Measurements from ENCODE around the gene BCKDHB. TPM values are rescaled to one million over a fixed set of nuclear protein-coding genes. Genes with fewer than 3 reads are reported as not detected.

BCKDHB gene
- total RNA-seq, 1 experiment from 2014 or later: 29.7 TPM

DNA sequence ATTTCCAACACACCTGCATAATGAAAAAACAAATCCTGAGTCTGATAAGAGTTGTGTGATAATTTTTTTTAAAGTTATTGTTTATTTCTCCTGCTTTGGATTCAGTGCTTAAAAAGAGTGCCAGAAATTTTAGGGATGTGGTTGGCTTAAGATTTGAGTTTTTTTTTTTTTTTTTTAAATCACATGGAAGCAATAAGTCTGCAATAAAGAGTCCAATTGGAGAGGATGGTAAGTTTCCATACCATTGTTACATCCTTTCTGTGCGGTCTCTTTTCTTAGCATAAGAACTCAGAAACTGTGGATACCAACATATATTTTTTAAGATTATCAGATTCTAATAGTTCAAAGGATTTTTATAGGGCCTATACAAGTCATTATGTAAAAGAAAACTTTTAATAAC lies 171.0 kb downstream of the BCKDHB start:
- intact Hi-C loops (cut with micrococcal nuclease; ENCODE audit: unreplicated experiment): no loop called here

DNA sequence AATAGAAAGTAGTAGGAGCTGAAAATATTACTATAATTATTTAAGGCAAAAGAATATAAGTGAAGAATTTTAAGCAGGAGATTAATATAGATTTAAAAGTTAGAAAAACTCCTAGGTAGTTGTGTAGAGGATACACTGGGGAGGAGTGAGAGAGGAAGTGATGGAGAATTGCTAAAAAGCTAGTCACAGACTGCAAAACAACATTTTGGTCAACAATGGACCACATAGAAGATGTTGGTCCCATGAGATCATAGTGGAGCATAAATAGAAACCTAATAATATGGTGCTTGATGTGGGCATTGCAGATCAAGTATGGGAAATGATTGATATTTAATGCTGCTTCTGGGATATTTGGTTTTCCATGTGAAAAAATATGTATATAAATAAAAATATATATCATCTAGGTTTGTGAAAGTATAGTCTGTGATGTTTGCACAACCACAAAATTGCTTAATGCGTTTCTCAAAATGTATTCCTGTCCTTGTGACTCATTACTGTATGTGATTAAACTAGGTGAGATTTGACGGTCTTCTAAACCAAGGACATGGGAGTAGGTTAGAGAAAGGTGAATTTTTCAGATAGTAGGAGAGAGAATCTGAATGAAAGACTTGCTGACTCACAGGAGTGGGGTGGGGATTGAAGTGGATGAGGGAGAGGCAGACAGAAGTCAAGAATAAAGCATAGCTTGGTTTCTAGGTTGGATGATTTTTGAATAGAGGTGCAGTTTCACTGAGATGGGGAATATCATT lies 174.0 kb downstream of the BCKDHB start:
- CTCF ChIA-PET: no interaction called here
- intact Hi-C loops (cut with micrococcal nuclease; ENCODE audit: unreplicated experiment): no loop called here
- Histone ChIP-seq H3K4me3 (ENCODE audit: low read depth, low read length) (no peak overlapping the region), H3K36me3 (ENCODE audit: control insufficient read depth, insufficient read depth, low read length) (no peaks in the 10 kb centered on the region), H3K9me3 (no peaks in the 10 kb centered on the region), H3K27me3 (replicated peaks; ENCODE audit: control insufficient read depth, insufficient read depth, low read length) (no peaks in the 10 kb centered on the region), H3K4me1 (no peaks in the 10 kb centered on the region)
- no TSS peak for BruUV-seq (replicated peaks)
- TF ChIP-seq, protein P1, sequence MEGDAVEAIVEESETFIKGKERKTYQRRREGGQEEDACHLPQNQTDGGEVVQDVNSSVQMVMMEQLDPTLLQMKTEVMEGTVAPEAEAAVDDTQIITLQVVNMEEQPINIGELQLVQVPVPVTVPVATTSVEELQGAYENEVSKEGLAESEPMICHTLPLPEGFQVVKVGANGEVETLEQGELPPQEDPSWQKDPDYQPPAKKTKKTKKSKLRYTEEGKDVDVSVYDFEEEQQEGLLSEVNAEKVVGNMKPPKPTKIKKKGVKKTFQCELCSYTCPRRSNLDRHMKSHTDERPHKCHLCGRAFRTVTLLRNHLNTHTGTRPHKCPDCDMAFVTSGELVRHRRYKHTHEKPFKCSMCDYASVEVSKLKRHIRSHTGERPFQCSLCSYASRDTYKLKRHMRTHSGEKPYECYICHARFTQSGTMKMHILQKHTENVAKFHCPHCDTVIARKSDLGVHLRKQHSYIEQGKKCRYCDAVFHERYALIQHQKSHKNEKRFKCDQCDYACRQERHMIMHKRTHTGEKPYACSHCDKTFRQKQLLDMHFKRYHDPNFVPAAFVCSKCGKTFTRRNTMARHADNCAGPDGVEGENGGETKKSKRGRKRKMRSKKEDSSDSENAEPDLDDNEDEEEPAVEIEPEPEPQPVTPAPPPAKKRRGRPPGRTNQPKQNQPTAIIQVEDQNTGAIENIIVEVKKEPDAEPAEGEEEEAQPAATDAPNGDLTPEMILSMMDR (IDR thresholded peaks at IDR 0.05; ENCODE audit: insufficient read depth in 1 of 2, low read depth in 1 of 2, low read length in 1 of 2, severe bottlenecking in 1 of 2, unreplicated experiment in 1 of 2): no peak
- no peak for DNase-seq
- POLR2A ChIA-PET: no interaction called here
- Mint-ChIP-seq H3K4me3 (ENCODE audit: unreplicated experiment) (no peak overlapping the region), H3K9me3 (ENCODE audit: unreplicated experiment) (no peaks in the 10 kb centered on the region), H3K27me3 (ENCODE audit: insufficient read depth, unreplicated experiment) (no peaks in the 10 kb centered on the region), H3K4me1 (ENCODE audit: low read depth, unreplicated experiment) (no peaks in the 10 kb centered on the region), H3K36me3 (ENCODE audit: insufficient read depth, unreplicated experiment) (no peaks in the 10 kb centered on the region), H3K27ac (ENCODE audit: unreplicated experiment) (no peak overlapping the region)

More for the DNA sequence above, 171.0 kb downstream of the BCKDHB start:
- Histone ChIP-seq H3K9me3 (no peaks in the 10 kb centered on the region), H3K4me1 (no peaks in the 10 kb centered on the region), H3K36me3 (ENCODE audit: control insufficient read depth, insufficient read depth, low read length) (no peaks in the 10 kb centered on the region), H3K4me3 (ENCODE audit: low read depth, low read length) (no peak overlapping the region), H3K27me3 (replicated peaks; ENCODE audit: control insufficient read depth, insufficient read depth, low read length) (no peaks in the 10 kb centered on the region)
- Mint-ChIP-seq H3K9me3 (ENCODE audit: unreplicated experiment) (no peaks in the 10 kb centered on the region), H3K36me3 (ENCODE audit: insufficient read depth, unreplicated experiment) (no peaks in the 10 kb centered on the region), H3K27me3 (ENCODE audit: insufficient read depth, unreplicated experiment) (no peaks in the 10 kb centered on the region), H3K27ac (ENCODE audit: unreplicated experiment) (no peak overlapping the region), H3K4me1 (ENCODE audit: low read depth, unreplicated experiment) (no peaks in the 10 kb centered on the region), H3K4me3 (ENCODE audit: unreplicated experiment) (no peak overlapping the region)
- BruUV-seq (replicated peaks): no TSS peak
- TF ChIP-seq, protein P1 (IDR thresholded peaks at IDR 0.05; ENCODE audit: insufficient read depth in 1 of 2, low read depth in 1 of 2, low read length in 1 of 2, severe bottlenecking in 1 of 2, unreplicated experiment in 1 of 2): no peak
- CTCF ChIA-PET: no interaction called here
- POLR2A ChIA-PET: no interaction called here
- DNase-seq: no peak

GRCh38 chr6:80282913-80283554 lies 176.6 kb downstream of the BCKDHB start:
- ChIA-PET POLR2A (no interaction called here), CTCF (no interaction called here)
- no peak for DNase-seq
- Histone ChIP-seq H3K36me3 (ENCODE audit: control insufficient read depth, insufficient read depth, low read length) (no peaks in the 10 kb centered on the region), H3K9me3 (no peaks in the 10 kb centered on the region), H3K4me3 (ENCODE audit: low read depth, low read length) (no peak overlapping the region), H3K4me1 (no peaks in the 10 kb centered on the region), H3K27me3 (replicated peaks; ENCODE audit: control insufficient read depth, insufficient read depth, low read length) (no peaks in the 10 kb centered on the region)
- H3K27ac Mint-ChIP-seq (ENCODE audit: unreplicated experiment): no peak overlapping the region
- H3K36me3 Mint-ChIP-seq (ENCODE audit: insufficient read depth, unreplicated experiment): no peaks in the 10 kb centered on the region
- no TSS peak for BruUV-seq (replicated peaks)
- intact Hi-C loops (cut with micrococcal nuclease; ENCODE audit: unreplicated experiment): no loop called here
- TF ChIP-seq, protein P1 (IDR thresholded peaks at IDR 0.05; ENCODE audit: insufficient read depth in 1 of 2, low read depth in 1 of 2, low read length in 1 of 2, severe bottlenecking in 1 of 2, unreplicated experiment in 1 of 2): no peak
- H3K9me3 Mint-ChIP-seq (ENCODE audit: unreplicated experiment): no peaks in the 10 kb centered on the region
- H3K27me3 Mint-ChIP-seq (ENCODE audit: insufficient read depth, unreplicated experiment): no peaks in the 10 kb centered on the region
- H3K4me1 Mint-ChIP-seq (ENCODE audit: low read depth, unreplicated experiment): no peaks in the 10 kb centered on the region
- H3K4me3 Mint-ChIP-seq (ENCODE audit: unreplicated experiment): no peak overlapping the region

Data from Caco-2 (cell line).